ENCODE measurements around the gene RGP1. TPM values are rescaled to one million over a fixed set of nuclear protein-coding genes. Genes with fewer than 3 reads are reported as not detected.

The RGP1 gene
- total RNA-seq, 1 experiment from 2014 or later, result 25.1 TPM

GRCh38 chr9:35776018-35776417, 26.9 kb downstream of the RGP1 start:
- H3K27me3 ChIP-seq (ENCODE audit: insufficient read depth, low read depth), result no peaks in the 10 kb centered on the region
- peaks cover 14% of the 10 kb centered on the region for H3F3A ChIP-seq (ENCODE audit: insufficient read depth, low read depth)
- H4K20me1 ChIP-seq (ENCODE audit: insufficient read depth), result no peaks in the 10 kb centered on the region
- no peak overlapping the region for H3K27ac ChIP-seq
- no peak for DNase-seq
- H3K9me2 ChIP-seq (ENCODE audit: insufficient read depth), result no peaks in the 10 kb centered on the region
- intact Hi-C loops (cut with micrococcal nuclease; ENCODE audit: unreplicated experiment), result no loop called here
- POLR2A ChIA-PET (ENCODE audit: unreplicated experiment), result no interaction called here
- peaks cover 15% of the 10 kb centered on the region for H3K4me1 ChIP-seq (replicated peaks; ENCODE audit: insufficient read depth)
- H3K79me2 ChIP-seq (ENCODE audit: low read depth), result no peaks in the 10 kb centered on the region
- no peaks in the 10 kb centered on the region for H3K36me3 ChIP-seq (ENCODE audit: low read depth)
- H3K4me3 ChIP-seq, result no peak overlapping the region
- CTCF ChIA-PET, result no interaction called here
- H3K9me3 ChIP-seq (ENCODE audit: insufficient read depth, low read depth), result no peaks in the 10 kb centered on the region
- no peak overlapping the region for H3K4me2 ChIP-seq
- TF ChIP-seq, protein P1, sequence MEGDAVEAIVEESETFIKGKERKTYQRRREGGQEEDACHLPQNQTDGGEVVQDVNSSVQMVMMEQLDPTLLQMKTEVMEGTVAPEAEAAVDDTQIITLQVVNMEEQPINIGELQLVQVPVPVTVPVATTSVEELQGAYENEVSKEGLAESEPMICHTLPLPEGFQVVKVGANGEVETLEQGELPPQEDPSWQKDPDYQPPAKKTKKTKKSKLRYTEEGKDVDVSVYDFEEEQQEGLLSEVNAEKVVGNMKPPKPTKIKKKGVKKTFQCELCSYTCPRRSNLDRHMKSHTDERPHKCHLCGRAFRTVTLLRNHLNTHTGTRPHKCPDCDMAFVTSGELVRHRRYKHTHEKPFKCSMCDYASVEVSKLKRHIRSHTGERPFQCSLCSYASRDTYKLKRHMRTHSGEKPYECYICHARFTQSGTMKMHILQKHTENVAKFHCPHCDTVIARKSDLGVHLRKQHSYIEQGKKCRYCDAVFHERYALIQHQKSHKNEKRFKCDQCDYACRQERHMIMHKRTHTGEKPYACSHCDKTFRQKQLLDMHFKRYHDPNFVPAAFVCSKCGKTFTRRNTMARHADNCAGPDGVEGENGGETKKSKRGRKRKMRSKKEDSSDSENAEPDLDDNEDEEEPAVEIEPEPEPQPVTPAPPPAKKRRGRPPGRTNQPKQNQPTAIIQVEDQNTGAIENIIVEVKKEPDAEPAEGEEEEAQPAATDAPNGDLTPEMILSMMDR (conservative IDR thresholded peaks at IDR 0.05), result no peak
- no peak for TF ChIP-seq EZH2 (IDR thresholded peaks at IDR 0.05; ENCODE audit: low read depth)
- no peak overlapping the region for H2AFZ ChIP-seq
- no TSS peak for BruUV-seq (replicated peaks)

DNA sequence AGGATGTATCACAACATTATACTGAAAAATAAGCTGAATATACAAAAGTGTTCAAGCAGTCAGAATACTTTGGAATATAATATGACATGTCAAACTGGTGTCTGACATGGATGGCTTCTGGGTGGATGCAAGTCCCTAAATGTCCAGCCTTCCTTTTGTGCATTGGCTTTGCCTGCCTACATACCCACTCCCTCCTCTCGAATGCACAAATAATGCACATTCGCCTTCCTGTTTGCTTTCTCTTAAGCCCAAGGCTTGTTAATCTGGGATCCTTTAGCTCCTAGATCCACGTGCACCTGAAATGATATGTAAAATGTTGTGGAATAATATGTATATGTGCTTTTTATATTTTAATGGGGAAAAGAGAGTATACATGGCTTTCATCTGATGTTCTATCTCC, 29.4 kb downstream of the RGP1 start:
- H2AFZ ChIP-seq, result no peak overlapping the region
- H4K20me1 ChIP-seq (ENCODE audit: insufficient read depth), result no peaks in the 10 kb centered on the region
- ChIA-PET POLR2A (ENCODE audit: unreplicated experiment) (no interaction called here), CTCF (no interaction called here)
- no peak for DNase-seq
- intact Hi-C loops (cut with micrococcal nuclease; ENCODE audit: unreplicated experiment), result no loop called here
- no peaks in the 10 kb centered on the region for H3K4me1 ChIP-seq (replicated peaks; ENCODE audit: insufficient read depth)
- H3K27ac ChIP-seq, result no peak overlapping the region
- no peak overlapping the region for H3K4me2 ChIP-seq
- no peaks in the 10 kb centered on the region for H3K9me2 ChIP-seq (ENCODE audit: insufficient read depth)
- no peaks in the 10 kb centered on the region for H3K27me3 ChIP-seq (ENCODE audit: insufficient read depth, low read depth)
- H3K79me2 ChIP-seq (ENCODE audit: low read depth), result no peaks in the 10 kb centered on the region
- H3K36me3 ChIP-seq (ENCODE audit: low read depth), result 0 out of 2 replicates have a peak, but pooled peaks cover 2% of the 10 kb centered on the region
- no peak overlapping the region for H3K4me3 ChIP-seq
- no peak for TF ChIP-seq EZH2 (IDR thresholded peaks at IDR 0.05; ENCODE audit: low read depth)
- TF ChIP-seq, protein P1 (conservative IDR thresholded peaks at IDR 0.05), result no peak
- no peaks in the 10 kb centered on the region for H3F3A ChIP-seq (ENCODE audit: insufficient read depth, low read depth)
- no peaks in the 10 kb centered on the region for H3K9me3 ChIP-seq (ENCODE audit: insufficient read depth, low read depth)
- BruUV-seq (replicated peaks), result no TSS peak

DNA sequence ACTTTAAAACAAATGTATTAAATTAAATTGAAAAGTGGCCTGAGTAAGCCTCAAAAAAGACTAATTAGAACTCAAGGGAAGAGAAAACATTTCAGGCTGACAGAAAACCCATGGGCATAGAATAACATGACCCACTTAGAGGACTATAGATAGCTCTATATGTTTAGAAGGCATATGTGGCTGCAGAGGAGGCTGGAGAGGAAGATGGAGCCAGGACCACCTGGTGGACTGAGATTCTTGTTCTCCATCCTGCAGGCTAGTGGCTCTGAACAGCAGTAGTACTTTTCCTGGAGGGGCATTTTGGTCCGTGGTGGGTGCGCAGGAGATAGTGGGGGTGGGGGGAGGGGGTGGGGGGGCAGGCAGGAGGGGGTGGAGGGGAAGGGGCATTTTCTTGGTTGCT, 32.0 kb downstream of the RGP1 start:
- ChIA-PET CTCF (no interaction called here), POLR2A (ENCODE audit: unreplicated experiment) (no interaction called here)
- no peak for TF ChIP-seq EZH2 (IDR thresholded peaks at IDR 0.05; ENCODE audit: low read depth)
- TF ChIP-seq, protein P1 (conservative IDR thresholded peaks at IDR 0.05), result no peak

More for the DNA sequence above, 32.0 kb downstream of the RGP1 start:
- DNase-seq, result no peak
- H3F3A ChIP-seq (ENCODE audit: insufficient read depth, low read depth), result no peaks in the 10 kb centered on the region
- H3K4me3 ChIP-seq, result no peak overlapping the region
- no peak overlapping the region for H2AFZ ChIP-seq
- H3K27me3 ChIP-seq (ENCODE audit: insufficient read depth, low read depth), result no peaks in the 10 kb centered on the region
- no TSS peak for BruUV-seq (replicated peaks)
- H3K27ac ChIP-seq, result no peak overlapping the region
- no peaks in the 10 kb centered on the region for H4K20me1 ChIP-seq (ENCODE audit: insufficient read depth)
- 0 out of 2 replicates have a peak, but pooled peaks cover 5% of the 10 kb centered on the region for H3K36me3 ChIP-seq (ENCODE audit: low read depth)
- H3K4me1 ChIP-seq (replicated peaks; ENCODE audit: insufficient read depth), result no peaks in the 10 kb centered on the region
- H3K4me2 ChIP-seq, result no peak overlapping the region
- no peaks in the 10 kb centered on the region for H3K9me2 ChIP-seq (ENCODE audit: insufficient read depth)
- no peaks in the 10 kb centered on the region for H3K79me2 ChIP-seq (ENCODE audit: low read depth)
- intact Hi-C loops (cut with micrococcal nuclease; ENCODE audit: unreplicated experiment), result no loop called here
- H3K9me3 ChIP-seq (ENCODE audit: insufficient read depth, low read depth), result no peaks in the 10 kb centered on the region
